K562 (cell line): Measurements from ENCODE around the gene RNF11. TPM values are rescaled to one million over a fixed set of nuclear protein-coding genes. Genes with fewer than 3 reads are reported as not detected.

ENCODE experiments used
- ARID4B ChIP-seq: sonication (generic); formaldehyde crosslinking; IDR thresholded peaks from 2 replicates; pipeline ENCODE4 v1.8.0; 2022; ENCODE audit warnings: mild to moderate bottlenecking, missing genetic modification reagents
- ARNT ChIP-seq, 2 experiments: fragments of 450-650 bp; IDR thresholded peaks; 2 replicates each; pipeline ENCODE4 v1.6.1; 2016; ENCODE audit warnings: mild to moderate bottlenecking in 1 of 2
- KDM5B ChIP-seq: fragments of 200-600 bp; sonication (generic); IDR thresholded peaks from 2 replicates; pipeline ENCODE4 v1.6.1; 2012; ENCODE audit warnings: low read depth, mild to moderate bottlenecking, moderate library complexity, low read length, control low read depth, inconsistent platforms; ENCODE audit not compliant: insufficient replicate concordance
- SMAD1 ChIP-seq: fragments of 150-350 bp; IDR thresholded peaks from 2 replicates; pipeline ENCODE4 v1.6.1; 2014; ENCODE audit warnings: low read length, low read depth; ENCODE audit not compliant: partially characterized antibody
- ZNF165 ChIP-seq: fragments of 250-450 bp; sonication (Bioruptor Pico); IDR thresholded peaks from 2 replicates; pipeline ENCODE4 v1.4.0; 2020; ENCODE audit warnings: borderline replicate concordance
- polyA plus RNA-seq, 8 experiments: library from polyadenylated mRNA; depleted of rRNA in 4 of 8; stranded (reverse) in 5 of 8; unstranded in 3 of 8; fragments of >200 nt; fragmentation: Nextera tagmentation in 2 of 8; fragmentation: Illumina TruSeq in 1 of 8; extraction: Ambion mirVana in 2 of 8; extraction: Trizol in 1 of 8; gene quantifications; 2 replicates each; pipeline versions ENCODE4 v1.2.1 to v1.2.3, GENCODE V29; 2011 to 2014; ENCODE audit warnings: inconsistent platforms in 1 of 8, missing spikeins in 1 of 8
- total RNA-seq, 7 experiments: library from RNA; depleted of rRNA in 6 of 7; stranded (reverse); fragments of >200 nt in 6 of 7; fragmentation: Illumina TruSeq in 2 of 7; extraction: Trizol in 2 of 7; gene quantifications; 2 replicates each; pipeline versions ENCODE4 v1.2.1 to v1.2.3, GENCODE V29; 2011 to 2021; ENCODE audit warnings: low replicate concordance in 1 of 7

Gene RNF11
- total and polyA plus RNA-seq, 9 of the 15 experiments (the other 6 are each of a cell fraction or from before 2014, with no cell fraction given), result 5.7 to 34.3 (median 23.1) TPM

GRCh38 chr1:51296383-51297357 is 60.6 kb downstream of the RNF11 start (continued):
- TF ChIP-seq KDM5B (no peak), ZNF165 (CRISPR knock-in tag) (no peak), ARNT (IDR thresholded peaks at IDR 0.05) (0 out of 4 replicates have a peak, but pooled peaks of 1 of the 2 experiments have one; percentile 73), SMAD1 (no peak), ARID4B (CRISPR knock-in tag) (0 out of 2 replicates have a peak, but pooled peaks have one; percentile 56)
